Ramos (cell line): ENCODE measurements around the gene PFKFB1.
"Not testable (repeated sequence)": the region's sequence is repeated elsewhere in the genome, so short reads cannot be mapped to it uniquely, and the experiment has no call there.

Experiments
- in situ Hi-C: fragments of 300-500 bp; cut with MboI; formaldehyde crosslinking; loops from one replicate; pipeline ENCODE4 v1.14.3; 2022; ENCODE audit warnings: low sequenced_read_pairs; ENCODE audit not compliant: unreplicated experiment

The PFKFB1 gene

DNA sequence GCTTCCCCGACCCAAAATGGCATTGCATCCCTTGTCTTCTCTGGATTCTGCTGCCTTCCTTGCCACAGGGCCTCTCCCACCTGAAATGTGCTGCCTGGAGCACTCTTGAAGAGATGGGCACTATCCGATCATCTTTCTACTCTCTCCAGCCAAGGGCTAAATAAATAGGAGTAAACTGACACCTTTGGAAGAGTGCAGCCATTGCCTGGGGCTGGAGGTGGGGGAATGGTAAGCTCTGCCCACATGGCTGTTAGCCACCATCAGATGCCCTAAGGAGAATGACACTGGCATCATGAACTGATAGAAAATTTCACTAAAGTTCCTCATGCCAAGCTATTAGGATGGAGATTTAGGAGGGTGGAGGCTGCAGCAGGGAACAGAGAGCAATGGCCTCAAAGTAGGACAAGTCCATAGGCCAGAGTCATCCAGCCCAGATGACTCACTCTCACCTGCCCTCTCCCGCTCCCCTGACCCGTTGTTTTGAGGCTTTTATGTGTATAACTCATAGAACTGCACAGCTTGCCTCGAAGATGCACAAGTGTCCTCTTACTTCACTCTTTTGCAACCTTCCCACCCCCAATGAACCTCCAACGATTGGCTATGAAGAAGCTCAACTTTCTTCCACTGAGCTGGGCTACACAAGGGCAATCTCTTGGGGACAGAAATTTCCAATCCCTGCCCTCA is 822 bp upstream of the PFKFB1 start:
- in situ Hi-C loops, result no loop called here

DNA sequence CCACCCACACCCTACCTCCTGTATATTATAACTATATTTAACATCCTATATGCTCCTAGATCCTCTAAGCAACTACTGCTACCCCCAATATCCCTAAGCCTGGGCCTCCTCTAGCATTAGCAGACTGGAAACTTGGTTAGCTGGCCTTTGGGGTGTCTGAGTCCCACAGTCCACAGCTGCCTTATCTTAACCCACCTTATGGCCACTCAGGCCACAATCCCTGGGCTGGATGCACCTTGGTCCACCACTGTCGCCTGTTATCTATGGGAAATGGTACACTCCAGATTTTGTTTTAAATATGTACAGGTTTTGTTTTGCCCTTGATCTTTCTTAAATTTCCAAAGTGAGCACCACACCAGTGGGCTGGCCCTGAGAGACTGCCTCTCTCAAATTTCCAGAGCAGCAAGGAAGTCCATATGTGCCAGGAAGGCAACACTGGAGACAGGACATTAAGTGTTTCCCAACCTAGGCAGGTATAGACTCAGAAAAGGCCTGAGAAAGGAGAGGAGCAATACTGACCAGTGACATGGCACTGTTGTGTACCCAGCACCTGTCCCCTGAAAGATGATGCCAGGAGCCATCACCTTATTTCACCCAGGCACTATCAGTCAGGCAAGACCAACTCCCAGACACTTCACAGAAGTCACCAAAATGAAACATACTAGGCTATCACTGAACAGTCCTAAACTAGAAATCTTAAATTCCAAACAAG is 921 bp downstream of the PFKFB1 start:
- in situ Hi-C loops, result no loop called here

GRCh38 chrX:54991706-54992105 is 2.3 kb downstream of the PFKFB1 start:
- in situ Hi-C loops, result no loop called here

DNA sequence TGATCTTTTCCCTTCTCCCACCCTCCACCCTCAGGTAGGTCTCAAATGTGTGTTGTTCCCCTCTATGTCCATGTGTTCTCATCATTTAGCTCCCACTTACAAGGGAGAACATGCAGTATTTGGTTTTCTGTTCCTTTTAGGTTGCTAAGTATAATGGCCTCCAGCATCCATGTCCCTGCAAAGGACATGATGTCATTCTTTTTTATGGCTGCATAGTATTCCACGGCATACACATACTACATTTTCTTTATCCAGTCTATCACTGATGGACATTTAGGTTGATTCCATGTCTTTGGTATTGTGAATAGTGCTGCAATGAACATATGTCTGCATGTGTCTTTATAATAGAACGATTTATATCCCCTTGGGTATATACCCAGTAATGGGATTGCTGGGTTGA is 10.7 kb downstream of the PFKFB1 start:
- in situ Hi-C loops, result not testable (repeated sequence)

GRCh38 chrX:54980334-54980733 is 13.7 kb downstream of the PFKFB1 start:
- in situ Hi-C loops, result no loop called here

DNA sequence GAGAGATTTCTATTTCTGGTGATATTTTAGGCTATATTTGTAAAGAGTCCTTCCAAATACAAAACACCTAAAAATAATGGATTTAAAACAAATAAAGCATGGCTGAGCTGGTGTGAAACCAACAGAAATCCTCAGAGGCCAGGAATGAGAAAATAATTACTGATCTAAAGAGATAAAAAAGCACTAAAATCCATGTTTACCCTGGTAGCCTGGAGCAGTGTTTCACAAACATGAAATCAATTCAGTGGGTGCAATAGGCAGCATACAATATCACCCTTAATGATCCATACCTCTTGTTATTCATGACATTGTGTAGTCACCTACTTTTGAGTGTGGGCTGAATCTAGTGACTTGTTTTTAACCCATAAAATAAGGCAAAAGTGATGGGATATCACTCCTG is 14.6 kb downstream of the PFKFB1 start:
- in situ Hi-C loops, result no loop called here

DNA sequence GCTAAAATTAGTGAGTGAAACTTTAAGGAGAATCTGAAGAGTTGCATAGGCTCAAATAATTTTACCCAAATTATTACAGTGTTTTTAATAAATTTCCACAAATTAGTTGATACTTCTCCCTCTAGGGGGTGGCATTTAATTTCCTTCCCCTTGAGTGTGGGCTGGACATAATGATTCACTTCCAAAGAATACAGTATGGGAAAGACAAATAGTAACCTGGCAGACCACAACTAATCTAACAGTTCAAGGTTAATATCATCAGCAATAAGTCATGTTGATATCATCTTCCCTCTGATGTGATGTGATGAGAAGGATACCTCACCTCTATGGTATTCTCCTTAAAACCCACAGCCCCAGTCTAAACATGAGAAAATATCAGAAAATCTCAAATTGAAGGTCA is 15.5 kb downstream of the PFKFB1 start:
- in situ Hi-C loops, result no loop called here

DNA sequence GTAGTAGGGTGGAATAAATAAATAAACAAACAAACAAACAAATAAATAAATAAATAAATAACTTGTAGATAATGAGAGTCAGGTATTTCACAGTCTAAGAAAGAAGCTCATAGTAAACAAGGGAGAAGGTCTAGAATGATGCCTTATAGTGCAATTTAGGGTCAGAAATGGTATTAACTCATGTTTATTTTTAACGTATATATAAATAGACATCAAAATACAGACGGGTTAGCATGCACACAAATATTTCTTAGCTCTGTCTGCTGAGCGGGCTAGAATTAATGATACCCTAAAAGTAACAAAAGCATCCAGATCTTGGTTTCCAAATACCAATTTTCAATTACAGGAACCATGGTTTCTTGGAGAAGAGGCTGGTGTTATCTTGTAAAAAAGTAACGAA is 16.6 kb downstream of the PFKFB1 start:
- in situ Hi-C loops, result no loop called here

DNA sequence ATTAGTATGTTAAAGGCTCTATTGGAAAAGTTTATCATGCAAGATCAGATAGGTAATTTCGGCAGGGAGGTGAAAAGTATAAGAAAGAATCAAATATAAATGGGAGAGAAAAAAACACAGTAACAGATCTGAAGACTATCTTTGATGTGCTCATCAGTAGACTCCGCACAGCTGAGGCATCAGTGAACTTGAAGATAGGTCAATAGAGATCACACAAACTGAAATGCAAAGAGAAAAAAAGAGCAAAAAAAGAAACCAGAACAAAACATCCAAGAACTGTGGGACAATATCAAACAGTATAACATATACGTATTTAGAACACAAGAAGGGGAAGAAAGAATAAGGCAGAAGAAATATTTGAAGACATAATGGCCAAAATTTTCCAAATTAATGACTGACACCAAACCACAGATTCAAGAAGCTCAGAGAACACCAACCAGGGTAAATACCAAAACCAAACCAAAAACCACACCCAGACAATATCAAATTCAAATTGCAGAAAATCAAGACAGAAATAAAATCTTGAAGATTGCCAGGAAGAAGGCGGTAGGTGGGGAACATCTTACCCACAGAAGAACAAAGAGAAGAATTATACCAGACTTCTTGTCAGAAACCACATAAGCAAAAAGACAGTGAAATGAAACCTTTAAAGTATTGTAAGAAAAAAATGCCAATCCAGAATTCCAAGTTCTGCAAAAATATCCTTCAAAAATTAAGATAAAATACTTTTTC is 29.1 kb downstream of the PFKFB1 start:
- in situ Hi-C loops, result no loop called here

- in situ Hi-C loops, result no loop called here
Observed at GRCh38 chrX:54961750-54962149, 32.2 kb downstream of the PFKFB1 start.

DNA sequence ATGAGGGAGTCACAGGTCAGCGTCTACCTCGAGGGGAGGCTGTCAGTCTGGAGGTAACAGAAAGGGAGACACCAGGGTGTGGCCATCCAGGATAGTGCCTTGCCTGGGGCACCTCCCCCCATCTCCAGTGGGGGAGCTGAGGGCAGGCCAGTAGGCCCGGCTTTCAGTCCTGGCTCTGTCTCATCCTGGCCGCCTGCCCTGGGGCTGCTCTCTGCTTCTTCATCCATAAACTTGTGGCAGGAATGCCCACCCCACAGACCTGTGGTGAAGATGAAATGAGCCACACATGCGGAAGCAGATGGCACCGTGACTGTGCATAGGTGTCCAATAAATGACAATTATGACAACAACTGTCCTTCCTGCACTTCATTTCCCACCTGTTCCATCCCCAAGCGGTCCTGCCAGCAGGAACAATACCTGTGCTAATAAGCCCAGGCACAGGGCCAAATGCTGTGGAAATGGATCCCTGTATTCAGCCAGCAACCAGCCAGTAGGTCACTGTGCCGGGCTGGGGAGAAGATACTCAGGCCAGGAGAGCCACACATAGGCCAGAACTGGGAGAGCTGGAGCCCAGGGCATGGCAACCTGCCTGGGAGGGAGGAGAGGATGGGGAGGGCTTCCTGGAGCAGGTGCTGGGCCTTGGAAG is 43.1 kb downstream of the PFKFB1 start:
- in situ Hi-C loops, result no loop called here

DNA sequence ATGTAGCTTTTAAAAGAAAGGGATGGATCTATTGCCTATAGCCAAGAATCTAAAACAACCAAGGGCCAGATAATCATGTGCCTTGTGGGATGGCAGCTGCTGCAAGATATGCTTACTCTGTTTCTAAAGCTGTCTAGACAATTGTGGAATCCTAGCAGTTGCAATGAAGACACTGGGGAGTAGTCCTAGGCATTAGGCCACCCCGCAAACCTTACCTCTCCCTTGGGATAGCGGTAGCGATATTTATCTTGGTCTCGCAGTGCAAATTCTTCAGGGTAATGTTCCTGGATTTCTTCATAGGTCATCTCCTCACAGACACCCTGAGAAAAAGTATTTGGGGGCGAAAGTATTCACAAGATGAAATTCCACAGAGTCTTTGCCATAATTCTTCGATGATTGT is 48.8 kb downstream of the PFKFB1 start:
- in situ Hi-C loops, result no loop called here

DNA sequence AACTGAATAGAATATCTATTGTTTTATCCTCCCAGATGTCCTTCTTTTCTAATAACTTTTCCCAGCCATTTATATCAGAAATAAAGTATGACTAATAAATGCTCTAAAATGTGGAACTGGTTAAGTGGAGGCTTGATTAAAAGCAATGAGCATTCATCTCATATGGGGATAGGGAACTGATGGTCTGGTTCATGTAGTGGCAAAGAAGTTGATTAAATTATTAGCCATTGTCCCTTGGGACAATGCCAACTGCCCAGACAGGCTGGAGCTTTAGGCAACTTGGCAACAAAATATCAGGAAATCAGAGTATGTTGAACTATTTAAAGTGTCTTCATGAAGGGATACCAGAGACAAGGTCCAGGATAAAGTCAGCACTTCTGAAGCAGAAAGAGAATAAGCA is 49.2 kb downstream of the PFKFB1 start:
- in situ Hi-C loops, result no loop called here

GRCh38 chrX:54937416-54937815 is 56.6 kb downstream of the PFKFB1 start:
- in situ Hi-C loops, result no loop called here

GRCh38 chrX:54935306-54935705 is 58.7 kb downstream of the PFKFB1 start:
- in situ Hi-C loops, result no loop called here

DNA sequence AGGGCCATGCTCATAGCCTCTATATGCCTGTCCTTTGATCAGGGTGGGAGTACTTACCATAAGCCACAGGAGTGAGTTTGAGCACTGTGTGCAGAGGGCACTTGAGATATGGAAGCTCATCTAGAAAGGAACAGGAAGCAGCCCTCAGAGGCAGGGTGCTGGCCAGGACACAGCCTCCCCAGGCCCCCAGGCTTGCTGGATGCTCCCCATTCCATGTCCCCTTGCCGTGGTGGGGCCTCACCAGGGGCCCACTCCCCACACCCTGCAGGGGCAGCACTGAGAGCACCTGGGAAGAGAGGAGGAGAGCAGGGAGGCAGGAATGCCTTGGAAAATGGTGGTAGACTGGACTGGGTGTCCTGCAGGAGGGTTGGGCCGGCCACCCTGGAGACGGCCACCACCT is 59.1 kb downstream of the PFKFB1 start:
- in situ Hi-C loops, result no loop called here

DNA sequence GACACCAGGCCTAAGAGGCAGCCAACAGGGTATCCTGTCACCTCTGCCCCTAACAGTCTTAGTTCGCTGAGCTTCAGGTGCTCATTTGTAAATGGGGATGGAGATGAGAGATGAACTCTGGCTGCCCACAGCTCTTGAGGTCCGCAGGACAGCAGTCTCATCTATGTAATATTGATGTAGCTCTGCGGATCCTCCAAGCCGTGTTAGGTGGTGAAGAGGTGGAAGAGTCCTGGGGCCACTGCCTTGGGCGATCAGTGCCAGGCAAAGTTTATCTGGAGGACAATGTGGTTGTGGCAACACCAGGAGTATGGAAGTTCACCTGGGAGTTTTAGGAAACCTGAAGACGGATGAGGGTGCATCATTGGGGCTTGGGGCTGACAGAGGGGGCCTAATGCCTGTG is 59.9 kb downstream of the PFKFB1 start:
- in situ Hi-C loops, result no loop called here

DNA sequence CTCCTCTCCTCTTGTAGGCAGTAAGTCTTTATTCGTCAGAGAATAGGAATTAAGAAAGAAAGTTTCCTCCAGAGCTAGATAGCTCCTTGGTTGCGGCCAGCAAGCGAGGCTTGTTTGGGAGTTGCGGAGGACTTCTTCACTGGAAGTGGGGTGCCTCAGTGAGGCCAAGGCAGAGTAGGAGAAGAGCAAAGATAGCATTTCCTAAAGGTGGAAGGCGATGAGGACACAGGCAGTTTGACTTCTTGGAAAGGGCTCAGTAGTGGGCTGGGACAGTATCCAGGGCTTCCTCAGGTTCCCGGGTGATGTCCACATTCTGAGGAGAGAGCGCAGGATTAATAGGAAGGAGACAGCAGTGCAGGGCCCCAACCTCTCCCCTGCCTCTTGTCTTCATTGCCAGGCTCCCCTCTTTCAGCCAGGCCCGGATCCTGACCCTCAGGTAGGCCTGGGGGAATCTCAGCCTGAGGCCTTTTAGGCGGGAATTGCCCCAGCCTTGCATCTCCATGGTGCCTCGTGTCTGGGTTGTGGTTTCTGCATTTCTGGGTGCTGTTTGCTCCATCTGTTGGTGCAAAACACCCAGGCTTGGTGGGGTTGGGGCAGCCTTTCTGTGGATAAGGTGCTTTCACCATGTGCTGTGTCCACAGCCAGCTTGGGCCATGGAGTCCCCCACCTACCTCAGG is 60.7 kb downstream of the PFKFB1 start:
- in situ Hi-C loops, result no loop called here

DNA sequence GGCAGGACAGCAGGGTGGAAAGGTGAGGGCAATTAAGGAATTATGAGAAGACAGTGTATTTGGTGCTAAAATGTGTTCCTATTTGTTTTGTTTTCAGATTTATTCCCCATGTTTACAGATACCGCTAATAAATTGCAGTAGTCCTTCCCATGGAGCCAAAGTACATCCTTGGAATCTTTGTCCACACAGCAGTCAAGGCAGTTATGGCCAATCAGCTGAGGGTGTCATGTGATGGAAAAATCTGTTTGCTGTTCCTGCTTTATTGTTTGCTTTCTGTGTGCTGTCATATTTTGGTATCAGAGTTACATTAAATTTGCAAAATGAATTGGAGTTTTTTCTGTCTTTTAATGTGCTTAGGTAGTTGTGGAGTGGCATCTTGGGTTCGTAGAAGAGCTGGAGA is 62.9 kb downstream of the PFKFB1 start:
- in situ Hi-C loops, result no loop called here

GRCh38 chrX:54930291-54931049 is 63.5 kb downstream of the PFKFB1 start:
- in situ Hi-C loops, result no loop called here
